MM.1S (cell line): ENCODE measurements around the gene ACAP2.

Experiments
- DNase-seq: peaks from one replicate; pipeline ENCODE4 v3.0.0-alpha.2; 2015
- H2AFZ ChIP-seq: fragments of 300-600 bp; sonication (generic); 2 replicates; pipeline ENCODE4 v1.6.0; 2016; ENCODE audit warnings: antibody characterized with exemption, low read length
- H3F3A ChIP-seq: fragments of 300-600 bp; sonication (generic); 2 replicates; pipeline ENCODE4 v1.6.1; 2016; ENCODE audit warnings: mild to moderate bottlenecking, antibody characterized with exemption, low read length, moderate library complexity, mixed read lengths; ENCODE audit not compliant: insufficient read depth
- H3K27ac ChIP-seq: fragments of 300-600 bp; sonication (generic); 2 replicates; pipeline ENCODE4 v1.5.1; 2016; ENCODE audit warnings: mild to moderate bottlenecking, low read length
- H3K27me3 ChIP-seq: fragments of 300-600 bp; sonication (generic); replicated peaks from 2 replicates; pipeline ENCODE4 v1.6.0; 2016; ENCODE audit warnings: low read length; ENCODE audit not compliant: insufficient read depth
- H3K36me3 ChIP-seq: fragments of 300-600 bp; sonication (generic); replicated peaks from 2 replicates; pipeline ENCODE4 v1.6.1; 2016; ENCODE audit warnings: mild to moderate bottlenecking, low read length, mixed read lengths; ENCODE audit not compliant: insufficient read depth
- H3K4me1 ChIP-seq: fragments of 300-600 bp; sonication (generic); 2 replicates; pipeline ENCODE4 v1.6.1; 2016; ENCODE audit warnings: low read length, mixed read lengths
- H3K4me2 ChIP-seq: fragments of 300-600 bp; sonication (generic); 2 replicates; pipeline ENCODE4 v1.6.0; 2016; ENCODE audit warnings: low read depth, low read length
- H3K4me3 ChIP-seq: fragments of 300-600 bp; sonication (generic); 2 replicates; pipeline ENCODE4 v1.5.1; 2016; ENCODE audit warnings: low read length, mixed read lengths
- H3K79me2 ChIP-seq: fragments of 300-600 bp; sonication (generic); 2 replicates; pipeline ENCODE4 v1.6.1; 2016; ENCODE audit warnings: mixed run types, low read length, mixed read lengths
- H3K9ac ChIP-seq: fragments of 300-600 bp; sonication (generic); 2 replicates; pipeline ENCODE4 v1.6.1; 2016; ENCODE audit warnings: low read length, mixed read lengths
- H3K9me2 ChIP-seq: fragments of 300-600 bp; sonication (generic); replicated peaks from 2 replicates; pipeline ENCODE4 v1.6.1; 2016; ENCODE audit warnings: mild to moderate bottlenecking, low read length, mixed read lengths; ENCODE audit not compliant: insufficient read depth
- H3K9me3 ChIP-seq: fragments of 300-600 bp; sonication (generic); replicated peaks from 2 replicates; pipeline ENCODE4 v1.6.1; 2016; ENCODE audit warnings: mild to moderate bottlenecking, low read length, mixed read lengths; ENCODE audit not compliant: insufficient read depth
- H4K20me1 ChIP-seq: fragments of 300-600 bp; sonication (generic); 2 replicates; pipeline ENCODE4 v1.6.1; 2016; ENCODE audit warnings: mild to moderate bottlenecking, low read length, moderate library complexity, mixed read lengths; ENCODE audit not compliant: insufficient read depth
- EZH2 ChIP-seq: fragments of 300-600 bp; sonication (generic); optimal IDR thresholded peaks from 2 replicates; pipeline ENCODE3; 2017; ENCODE audit warnings: low read depth, mild to moderate bottlenecking, antibody characterized with exemption, low read length, mixed read lengths
- EZH2phosphoT487 ChIP-seq: fragments of 300-600 bp; sonication (generic); IDR thresholded peaks from 2 replicates; pipeline ENCODE4 v1.6.1; 2018; ENCODE audit warnings: antibody characterized with exemption, low read length
- TF ChIP-seq, protein P1 (sequence below): fragments of 300-600 bp; sonication (generic); IDR thresholded peaks from 2 replicates; pipeline ENCODE4 v1.5.1; 2016; ENCODE audit warnings: antibody characterized with exemption, low read length, mixed read lengths

The ACAP2 gene

DNA sequence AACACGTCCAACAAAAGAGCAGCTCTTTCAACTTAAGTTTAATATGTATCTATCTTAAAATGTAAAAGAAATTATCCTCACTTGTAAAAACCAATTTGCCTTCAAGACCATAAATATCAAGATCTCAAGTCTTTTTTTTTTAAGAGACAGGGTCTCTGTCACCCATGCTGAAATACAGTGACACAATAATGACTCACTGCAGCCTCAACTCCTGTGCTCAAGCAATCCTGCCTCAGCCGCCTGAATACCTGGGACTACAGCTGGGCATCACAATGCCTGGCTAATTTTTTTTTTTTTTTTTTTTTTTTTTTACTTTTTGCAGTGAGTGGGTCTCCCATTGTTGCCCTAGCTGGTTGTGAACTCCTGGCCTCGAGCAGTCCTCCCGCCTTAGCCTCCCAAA is 26.0 kb downstream of the ACAP2 start:
- Histone ChIP-seq H3K79me2 (peaks cover 90% of the 10 kb centered on the region), H4K20me1 (peaks cover 3% of the 10 kb centered on the region; the same call in 1 of the 2 replicates)

GRCh38 chr3:195411836-195412235 is 31.0 kb downstream of the ACAP2 start:
- Histone ChIP-seq H3K9ac (no peak overlapping the region), H3K36me3 (no peaks in the 10 kb centered on the region), H3F3A (peaks cover 17% of the 10 kb centered on the region), H3K9me3 (no peaks in the 10 kb centered on the region), H3K4me3 (no peak overlapping the region), H3K79me2 (peaks cover 89% of the 10 kb centered on the region), H3K9me2 (no peaks in the 10 kb centered on the region), H3K4me2 (no peak overlapping the region), H3K27me3 (no peaks in the 10 kb centered on the region), H2AFZ (no peak overlapping the region), H3K27ac (no peak overlapping the region), H4K20me1 (no peaks in the 10 kb centered on the region; the same call in 1 of the 2 replicates), H3K4me1 (peaks cover 17% of the 10 kb centered on the region)
- TF ChIP-seq EZH2 (no peak), EZH2phosphoT487 (no peak)
- no peak for DNase-seq

More for the DNA sequence above, 26.0 kb downstream of the ACAP2 start:
- no peak overlapping the region for H3K27ac ChIP-seq
- H3K9me3 ChIP-seq = no peaks in the 10 kb centered on the region
- H2AFZ ChIP-seq = no peak overlapping the region
- no peak for TF ChIP-seq EZH2
- TF ChIP-seq, protein P1, sequence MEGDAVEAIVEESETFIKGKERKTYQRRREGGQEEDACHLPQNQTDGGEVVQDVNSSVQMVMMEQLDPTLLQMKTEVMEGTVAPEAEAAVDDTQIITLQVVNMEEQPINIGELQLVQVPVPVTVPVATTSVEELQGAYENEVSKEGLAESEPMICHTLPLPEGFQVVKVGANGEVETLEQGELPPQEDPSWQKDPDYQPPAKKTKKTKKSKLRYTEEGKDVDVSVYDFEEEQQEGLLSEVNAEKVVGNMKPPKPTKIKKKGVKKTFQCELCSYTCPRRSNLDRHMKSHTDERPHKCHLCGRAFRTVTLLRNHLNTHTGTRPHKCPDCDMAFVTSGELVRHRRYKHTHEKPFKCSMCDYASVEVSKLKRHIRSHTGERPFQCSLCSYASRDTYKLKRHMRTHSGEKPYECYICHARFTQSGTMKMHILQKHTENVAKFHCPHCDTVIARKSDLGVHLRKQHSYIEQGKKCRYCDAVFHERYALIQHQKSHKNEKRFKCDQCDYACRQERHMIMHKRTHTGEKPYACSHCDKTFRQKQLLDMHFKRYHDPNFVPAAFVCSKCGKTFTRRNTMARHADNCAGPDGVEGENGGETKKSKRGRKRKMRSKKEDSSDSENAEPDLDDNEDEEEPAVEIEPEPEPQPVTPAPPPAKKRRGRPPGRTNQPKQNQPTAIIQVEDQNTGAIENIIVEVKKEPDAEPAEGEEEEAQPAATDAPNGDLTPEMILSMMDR = no peak
- no peak for TF ChIP-seq EZH2phosphoT487
- H3K9me2 ChIP-seq = no peaks in the 10 kb centered on the region
- H3F3A ChIP-seq = no peaks in the 10 kb centered on the region
- no peak overlapping the region for H3K4me2 ChIP-seq
- H3K27me3 ChIP-seq = no peaks in the 10 kb centered on the region
- no peak overlapping the region for H3K4me3 ChIP-seq
- no peak overlapping the region for H3K9ac ChIP-seq
- DNase-seq = no peak
- no peaks in the 10 kb centered on the region for H3K4me1 ChIP-seq
- no peaks in the 10 kb centered on the region for H3K36me3 ChIP-seq

GRCh38 chr3:195410546-195410945 is 32.3 kb downstream of the ACAP2 start:
- no peak for DNase-seq
- Histone ChIP-seq H3K4me2 (no peak overlapping the region), H3K79me2 (peaks cover 90% of the 10 kb centered on the region), H3K36me3 (no peaks in the 10 kb centered on the region), H3K27ac (no peak overlapping the region), H4K20me1 (no peaks in the 10 kb centered on the region; the same call in 1 of the 2 replicates), H2AFZ (no peak overlapping the region), H3K27me3 (no peaks in the 10 kb centered on the region), H3K4me3 (no peak overlapping the region), H3K9me3 (no peaks in the 10 kb centered on the region), H3K4me1 (peaks cover 17% of the 10 kb centered on the region), H3K9ac (no peak overlapping the region), H3F3A (peaks cover 17% of the 10 kb centered on the region), H3K9me2 (no peaks in the 10 kb centered on the region)
- TF ChIP-seq, protein P1 = no peak
- TF ChIP-seq EZH2phosphoT487 (no peak), EZH2 (no peak)
